Measurements from ENCODE around the gene OR10J1. TPM values are rescaled to one million over a fixed set of nuclear protein-coding genes. Genes with fewer than 3 reads are reported as not detected.
A peak's percentile ranks its signal among the peaks of the same experiment; 100 is the strongest.
"Not testable (repeated sequence)": the region's sequence is repeated elsewhere in the genome, so short reads cannot be mapped to it uniquely, and the experiment has no call there.

The OR10J1 gene
- not detected in 2 replicates for total RNA-seq (2014; rRNA removed; shearing (Covaris generic))

- DNase-seq (ENCODE audit: low spot score), result no peak
Measured at GRCh38 chr1:159439422-159439821, at the start of gene OR10J1. OR10J1 (plus strand) TSS chr1:159439722; CDS start chr1:159439792, 70 bp downstream.

- no peak for DNase-seq (ENCODE audit: low spot score)
Measured at GRCh38 chr1:159406821-159407220, 32.7 kb upstream of the OR10J1 start.

GRCh38 chr1:159408862-159409400 lies 30.6 kb upstream of the OR10J1 start:
- no peak for DNase-seq (ENCODE audit: low spot score)

- no peak for DNase-seq (ENCODE audit: low spot score)
Measured at GRCh38 chr1:159421821-159422220, 17.7 kb upstream of the OR10J1 start.

GRCh38 chr1:159428536-159428935 lies 11.0 kb upstream of the OR10J1 start:
- DNase-seq (ENCODE audit: low spot score), result no peak

GRCh38 chr1:159429074-159429861 lies 10.3 kb upstream of the OR10J1 start:
- peak; percentile 61 for DNase-seq (ENCODE audit: low spot score)

GRCh38 chr1:159430985-159431384 lies 8.5 kb upstream of the OR10J1 start:
- no peak for DNase-seq (ENCODE audit: low spot score)

GRCh38 chr1:159431904-159432303 lies 7.6 kb upstream of the OR10J1 start, which contains the start of gene OR10J4:
OR10J4 (plus strand) TSS chr1:159432204.
- DNase-seq (ENCODE audit: low spot score), result no peak

GRCh38 chr1:159436469-159436868 lies 3.1 kb upstream of the OR10J1 start:
- DNase-seq (ENCODE audit: low spot score), result no peak

GRCh38 chr1:159441360-159441759 lies 1.8 kb downstream of the OR10J1 start:
- DNase-seq (ENCODE audit: low spot score), result no peak

- no peak for DNase-seq (ENCODE audit: low spot score)
Measured at GRCh38 chr1:159442428-159442827, 2.9 kb downstream of the OR10J1 start.

- no peak for DNase-seq (ENCODE audit: low spot score)
Measured at GRCh38 chr1:159443066-159443750, 3.7 kb downstream of the OR10J1 start.

GRCh38 chr1:159444511-159444910 lies 5.0 kb downstream of the OR10J1 start:
- no peak for DNase-seq (ENCODE audit: low spot score)

GRCh38 chr1:159448181-159448580 lies 8.7 kb downstream of the OR10J1 start:
- no peak for DNase-seq (ENCODE audit: low spot score)

- not testable (repeated sequence) for DNase-seq (ENCODE audit: low spot score)
Measured at GRCh38 chr1:159449605-159450004, 10.1 kb downstream of the OR10J1 start.

- no peak for DNase-seq (ENCODE audit: low spot score)
Measured at GRCh38 chr1:159459551-159459950, 20.0 kb downstream of the OR10J1 start.

GRCh38 chr1:159465191-159465603 lies 25.7 kb downstream of the OR10J1 start:
- DNase-seq (ENCODE audit: low spot score), result no peak

GRCh38 chr1:159468321-159468720 lies 28.8 kb downstream of the OR10J1 start:
- no peak for DNase-seq (ENCODE audit: low spot score)

GRCh38 chr1:159469921-159470533 lies 30.5 kb downstream of the OR10J1 start:
- DNase-seq (ENCODE audit: low spot score), result no peak

- DNase-seq (ENCODE audit: low spot score), result no peak
Measured at GRCh38 chr1:159473335-159473734, 33.8 kb downstream of the OR10J1 start.

GRCh38 chr1:159474926-159475325 lies 35.4 kb downstream of the OR10J1 start:
- DNase-seq (ENCODE audit: low spot score), result no peak

- DNase-seq (ENCODE audit: low spot score), result no peak
Measured at GRCh38 chr1:159483501-159483900, 44.0 kb downstream of the OR10J1 start.
